IPS DF 4.7 (cell line): ENCODE data around the gene KPTN.
"Not testable (repeated sequence)": the region's sequence is repeated elsewhere in the genome, so short reads cannot be mapped to it uniquely, and the experiment has no call there.

Experiments
- DNase-seq: peaks from one replicate; pipeline ENCODE4 v3.0.0-alpha.2; 2013; ENCODE audit warnings: low spot score; ENCODE audit errors: extremely low read depth

KPTN gene

DNA sequence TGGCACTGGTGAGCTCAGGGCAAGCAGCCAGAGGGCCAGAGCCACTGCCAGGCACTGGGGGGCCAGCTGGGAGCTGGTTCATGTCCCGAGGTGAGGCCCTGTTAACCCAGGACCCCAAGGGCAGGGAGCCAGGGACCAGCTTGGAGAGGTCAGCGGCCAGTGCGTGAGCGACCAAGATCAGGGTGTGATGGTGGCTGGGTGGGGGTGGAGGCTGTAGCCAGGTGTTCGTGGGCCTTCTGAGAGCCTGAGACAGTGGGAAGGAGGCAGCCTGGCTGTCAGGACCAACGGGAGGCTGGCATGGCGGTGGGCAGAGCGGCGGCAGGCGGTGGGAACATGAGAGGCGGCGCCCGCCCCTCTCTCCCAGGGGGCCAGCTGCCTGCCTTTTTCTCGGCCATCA is 8.1 kb upstream of the KPTN start:
- DNase-seq, result no peak

DNA sequence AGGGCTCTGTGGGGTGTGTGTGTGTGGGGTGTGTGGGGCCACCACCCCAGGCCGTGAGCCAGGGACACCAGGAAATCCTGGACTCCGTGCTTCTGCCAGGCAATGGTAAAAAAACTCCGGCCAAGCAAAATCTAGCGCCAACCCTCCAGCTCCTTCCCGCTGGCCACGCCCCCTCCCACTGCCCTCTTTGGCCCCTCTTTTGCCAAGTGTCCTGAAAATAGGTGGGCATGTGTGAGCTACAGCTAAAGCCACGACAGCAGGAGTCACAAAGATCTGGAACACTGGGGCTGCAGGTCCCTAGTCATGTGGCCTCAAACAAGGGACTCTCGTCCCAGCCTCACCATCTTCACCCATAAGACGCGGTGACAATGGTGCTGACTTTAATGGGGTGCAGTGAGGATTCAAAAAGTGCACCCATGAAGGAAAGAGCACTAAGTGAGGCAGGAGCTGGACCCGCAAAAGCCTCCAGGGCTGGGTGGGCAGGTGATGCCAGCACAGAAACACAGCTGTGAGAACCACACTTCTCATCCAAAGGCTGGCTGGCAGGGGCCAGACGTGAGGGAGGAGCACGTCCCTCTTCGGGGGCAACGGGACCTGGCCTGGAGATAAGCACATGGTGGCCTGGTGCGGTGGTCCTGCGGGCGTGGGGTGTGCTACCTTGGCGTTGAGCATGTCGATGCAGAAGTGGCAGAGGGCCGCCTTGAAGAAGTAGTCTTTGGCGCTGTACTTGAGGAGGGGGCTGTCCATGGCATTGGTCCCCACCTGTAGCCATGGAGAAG is 7.5 kb upstream of the KPTN start:
- DNase-seq, result no peak

DNA sequence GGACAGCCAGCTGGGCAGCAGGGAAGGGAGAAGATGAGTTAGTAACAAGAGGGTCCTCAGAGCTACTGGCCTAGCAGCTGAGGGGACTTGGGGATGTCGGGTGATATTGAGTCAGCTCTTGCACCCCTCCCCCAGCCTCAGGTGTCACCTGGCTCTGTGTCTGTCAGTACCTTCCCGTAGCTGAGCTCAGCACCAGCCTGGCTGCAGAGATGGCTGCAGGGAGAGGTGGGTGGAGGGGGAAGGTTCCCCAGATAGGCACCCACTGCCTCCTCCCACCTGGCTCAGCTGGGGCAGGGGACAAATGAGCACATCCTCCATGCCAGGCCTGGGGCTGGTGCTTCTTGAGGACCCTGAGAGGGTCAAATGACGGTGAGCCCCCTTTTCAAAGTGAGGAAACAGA is 6.8 kb upstream of the KPTN start:
- DNase-seq, result no peak

DNA sequence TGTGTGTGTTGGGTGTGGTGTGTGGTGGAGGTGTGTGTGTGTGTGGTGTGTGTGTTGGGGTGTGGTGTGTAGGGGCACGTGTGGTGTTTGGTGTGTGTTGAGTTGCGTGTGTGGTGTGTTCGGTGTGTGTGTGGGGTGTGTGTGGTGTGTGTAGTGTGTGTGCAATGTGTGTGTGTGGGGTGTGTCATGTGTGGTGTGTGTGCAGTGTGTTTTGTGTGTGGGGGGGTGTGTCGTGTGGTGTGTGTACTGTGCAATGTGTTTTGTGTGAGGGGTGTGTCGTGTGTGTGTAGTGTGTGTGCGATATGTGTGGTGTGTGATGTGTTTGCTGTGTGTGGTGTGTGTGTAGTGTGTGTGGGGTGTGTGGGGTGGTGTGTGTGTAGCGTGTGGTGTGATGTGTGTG is 6.0 kb upstream of the KPTN start:
- DNase-seq, result no peak

DNA sequence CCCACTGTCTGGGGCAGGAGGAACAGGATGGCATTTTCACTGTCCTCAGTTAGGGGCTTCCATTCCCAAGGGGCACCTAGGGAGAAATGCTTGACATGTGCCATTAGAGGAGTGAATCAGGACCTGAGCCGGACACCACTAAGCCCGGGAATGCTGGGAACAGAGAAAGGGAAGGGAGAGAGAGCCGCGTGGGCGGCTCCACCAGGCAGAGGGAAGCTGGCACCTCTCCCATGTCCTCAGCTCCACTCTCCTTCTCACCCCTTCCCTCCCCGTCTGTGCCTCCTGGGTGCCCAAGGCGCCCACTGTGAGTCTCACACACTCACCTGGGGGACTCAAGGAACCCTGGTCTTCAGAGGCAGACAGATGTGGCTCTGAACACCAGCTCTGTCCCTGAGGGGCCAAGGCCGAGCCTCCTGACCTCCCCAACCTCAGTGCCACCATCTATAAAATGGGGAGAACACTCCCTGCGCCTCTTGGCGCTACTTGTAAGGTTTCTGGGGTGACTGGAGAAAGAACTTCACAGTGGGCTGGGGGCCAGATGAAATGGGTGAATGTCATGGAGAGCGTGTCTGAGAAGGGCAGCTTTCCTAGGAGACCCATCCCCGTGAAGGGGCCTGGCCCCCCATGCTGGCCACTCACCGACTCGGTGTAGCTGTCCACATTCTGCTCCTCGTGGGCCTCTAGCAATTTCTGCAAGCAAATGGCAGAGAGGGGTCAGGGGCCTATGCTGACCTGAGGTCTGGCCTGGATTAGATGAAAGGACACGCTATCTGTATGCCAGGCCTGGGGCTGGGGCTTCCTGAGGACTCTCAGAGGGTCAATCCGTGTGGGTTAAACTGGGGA is 5.3 kb upstream of the KPTN start:
- no peak for DNase-seq

DNA sequence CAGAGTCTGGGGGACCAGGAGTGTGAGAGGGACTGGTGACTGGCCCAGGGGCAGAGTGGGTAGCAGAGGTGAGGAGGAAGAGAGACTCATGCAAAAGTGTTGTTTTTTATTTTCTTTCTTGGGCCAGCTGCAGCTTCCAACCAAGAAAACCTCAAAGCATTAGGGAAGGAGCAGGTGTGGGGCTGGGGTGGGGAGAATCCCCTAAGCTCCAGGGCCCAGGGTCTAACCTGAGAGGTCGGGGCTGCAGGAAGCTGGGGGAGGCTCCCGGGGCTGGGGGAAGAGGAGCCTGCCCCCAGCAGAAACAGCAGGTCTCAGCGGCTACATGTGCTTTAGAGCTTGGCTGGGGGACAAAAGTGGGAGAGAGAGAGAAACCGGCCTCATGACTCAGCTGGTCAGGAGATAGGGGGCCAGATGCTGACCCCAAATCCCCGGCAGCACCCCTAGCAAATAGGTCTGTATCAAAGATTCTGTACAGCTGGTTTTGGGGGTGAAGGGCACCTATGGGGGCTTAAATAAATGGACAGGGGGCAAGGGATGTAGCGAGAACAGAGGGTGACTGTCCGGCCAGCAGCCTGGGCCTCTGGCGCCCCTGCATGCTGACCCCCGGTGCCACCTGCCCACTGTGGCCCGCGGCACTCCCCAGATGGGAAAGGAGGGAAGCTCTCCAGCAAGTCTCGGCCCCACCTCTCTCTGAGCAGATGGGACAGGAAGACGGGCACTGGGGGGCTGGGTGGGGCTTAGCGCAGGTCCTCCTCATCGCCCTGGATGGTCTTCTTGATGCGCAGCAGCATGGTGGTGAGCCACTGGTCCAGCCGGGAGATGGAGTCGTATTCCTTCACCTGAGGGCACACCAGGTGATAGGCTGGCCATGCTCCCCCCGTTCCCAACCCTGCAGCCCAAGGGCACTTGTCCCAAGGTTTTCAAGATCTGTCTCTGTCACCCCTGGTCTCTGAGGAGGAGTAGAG is 3.8 kb upstream of the KPTN start:
- DNase-seq, result no peak

DNA sequence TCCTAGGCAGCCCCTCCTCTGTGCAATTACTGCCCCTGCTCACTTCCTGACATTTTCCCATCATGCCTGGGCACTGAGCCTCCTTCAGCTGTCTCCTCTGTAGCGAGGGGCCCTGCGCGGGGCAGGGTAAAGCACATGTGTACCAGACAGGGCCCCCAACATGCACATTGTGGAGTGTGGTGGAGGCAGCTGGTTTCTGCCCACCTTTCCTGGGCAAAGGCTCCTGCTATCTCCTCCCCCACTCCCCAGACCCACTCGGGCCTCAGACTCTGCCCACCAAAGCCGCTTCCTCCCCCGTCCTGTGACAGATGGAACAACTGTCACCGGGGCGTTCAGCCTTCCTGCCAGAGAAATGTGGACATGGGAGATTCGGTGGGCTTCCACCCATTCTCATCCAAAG is 2.9 kb upstream of the KPTN start:
- DNase-seq, result no peak

DNA sequence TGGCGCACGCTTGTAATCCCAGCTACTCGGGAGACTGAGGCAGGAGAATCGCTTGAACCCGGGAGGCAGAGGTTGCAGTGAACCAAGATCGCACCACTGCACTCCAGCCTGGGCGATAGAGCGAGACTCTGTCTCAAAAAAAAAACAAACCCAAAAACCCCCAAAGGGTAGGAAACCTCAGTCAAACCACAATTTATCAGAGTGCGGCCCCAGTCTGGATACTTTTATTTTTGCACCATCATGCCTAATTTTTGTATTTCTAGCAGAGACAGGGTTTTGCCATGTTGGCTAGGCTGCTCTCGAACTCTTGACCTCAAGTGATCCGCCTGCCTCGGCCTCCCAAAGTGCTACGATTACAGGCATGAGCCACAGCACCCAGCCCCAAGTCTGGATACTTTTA is 2.2 kb upstream of the KPTN start:
- DNase-seq, result not testable (repeated sequence)

DNA sequence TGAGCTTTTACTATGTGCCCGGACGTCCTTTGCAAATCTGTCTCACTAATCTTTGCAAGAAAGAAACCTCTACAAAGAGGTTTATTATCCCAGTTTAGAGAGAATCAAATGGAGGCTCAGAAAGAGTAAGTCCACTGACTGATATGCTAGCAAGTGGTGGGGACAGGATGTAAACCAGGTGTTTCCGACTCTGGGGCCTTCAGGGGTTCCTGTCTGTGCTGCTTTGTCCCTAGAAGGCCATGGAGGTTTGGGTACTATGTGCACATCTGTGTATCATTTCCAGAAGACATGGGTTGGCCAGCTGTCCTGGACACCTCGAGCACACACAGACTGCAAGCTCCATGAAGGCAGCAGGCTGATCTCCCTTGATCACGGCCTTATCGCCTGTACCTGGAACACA is 1.2 kb upstream of the KPTN start:
- no peak for DNase-seq

DNA sequence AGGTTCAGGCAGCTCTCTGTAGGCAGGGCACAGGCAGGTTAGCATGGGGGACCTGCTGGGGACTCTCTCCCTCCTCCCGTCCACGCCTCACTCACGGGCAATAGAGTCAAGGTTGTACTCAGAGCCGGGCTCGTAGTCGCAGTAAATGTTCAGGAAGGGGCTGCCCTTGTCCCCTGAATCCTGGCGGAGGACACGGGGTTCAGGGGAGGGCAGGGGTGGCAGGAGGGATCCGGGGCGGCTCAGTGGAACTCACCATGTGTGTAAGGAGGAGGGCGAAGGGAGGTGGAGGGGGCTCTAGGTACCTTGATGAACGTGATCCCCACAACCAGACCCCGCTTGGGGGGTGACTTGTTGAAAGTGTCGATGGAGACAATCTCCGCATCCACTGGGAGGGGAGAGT is 819 bp downstream of the KPTN start:
- no peak for DNase-seq

DNA sequence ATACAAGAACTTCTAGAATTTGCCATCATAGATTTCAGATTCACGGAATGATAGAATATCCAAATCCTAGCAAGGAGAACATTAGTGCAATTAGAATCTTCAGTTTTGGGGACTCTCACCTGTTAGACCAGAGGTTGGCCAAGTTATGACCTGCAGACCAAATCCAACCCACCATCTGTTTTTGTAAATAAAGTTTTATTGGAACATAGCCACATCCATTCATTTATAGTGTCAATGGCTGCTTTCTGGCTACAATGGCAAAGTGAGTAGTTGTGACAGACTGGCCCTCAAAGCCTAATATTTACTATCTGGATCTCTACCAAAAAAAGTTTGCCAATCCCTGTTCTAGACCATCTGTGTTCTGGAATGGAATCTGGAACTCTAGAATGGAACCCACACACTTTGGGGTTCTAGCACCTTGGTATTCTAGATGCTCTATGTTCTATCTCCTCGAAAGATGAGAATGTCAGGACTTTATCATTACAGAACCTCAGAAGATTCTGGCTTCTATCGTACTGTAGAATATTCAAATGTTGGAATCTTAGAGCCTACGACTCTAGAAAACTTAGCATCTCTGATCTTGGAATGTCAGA is 2.5 kb downstream of the KPTN start:
- no peak for DNase-seq

DNA sequence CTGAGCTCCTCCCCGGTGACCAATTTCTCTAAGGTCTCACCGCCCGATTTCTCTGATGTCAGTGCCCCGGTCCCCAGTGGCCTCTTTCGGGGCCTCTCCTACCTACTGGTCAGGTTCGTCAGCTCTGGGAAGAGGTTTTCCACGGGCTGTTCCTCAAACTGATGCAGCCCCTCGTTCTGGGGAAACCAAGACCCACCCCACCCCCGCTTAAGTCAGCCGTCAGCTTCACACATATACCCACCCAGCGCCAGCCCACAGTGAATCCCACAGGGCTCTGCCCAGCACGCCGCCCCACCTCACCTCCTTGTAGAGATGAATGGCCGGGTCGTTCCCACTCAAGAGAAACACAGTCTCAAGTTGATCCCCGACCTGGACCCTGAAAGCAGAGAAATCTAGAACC is 3.4 kb downstream of the KPTN start:
- no peak for DNase-seq

DNA sequence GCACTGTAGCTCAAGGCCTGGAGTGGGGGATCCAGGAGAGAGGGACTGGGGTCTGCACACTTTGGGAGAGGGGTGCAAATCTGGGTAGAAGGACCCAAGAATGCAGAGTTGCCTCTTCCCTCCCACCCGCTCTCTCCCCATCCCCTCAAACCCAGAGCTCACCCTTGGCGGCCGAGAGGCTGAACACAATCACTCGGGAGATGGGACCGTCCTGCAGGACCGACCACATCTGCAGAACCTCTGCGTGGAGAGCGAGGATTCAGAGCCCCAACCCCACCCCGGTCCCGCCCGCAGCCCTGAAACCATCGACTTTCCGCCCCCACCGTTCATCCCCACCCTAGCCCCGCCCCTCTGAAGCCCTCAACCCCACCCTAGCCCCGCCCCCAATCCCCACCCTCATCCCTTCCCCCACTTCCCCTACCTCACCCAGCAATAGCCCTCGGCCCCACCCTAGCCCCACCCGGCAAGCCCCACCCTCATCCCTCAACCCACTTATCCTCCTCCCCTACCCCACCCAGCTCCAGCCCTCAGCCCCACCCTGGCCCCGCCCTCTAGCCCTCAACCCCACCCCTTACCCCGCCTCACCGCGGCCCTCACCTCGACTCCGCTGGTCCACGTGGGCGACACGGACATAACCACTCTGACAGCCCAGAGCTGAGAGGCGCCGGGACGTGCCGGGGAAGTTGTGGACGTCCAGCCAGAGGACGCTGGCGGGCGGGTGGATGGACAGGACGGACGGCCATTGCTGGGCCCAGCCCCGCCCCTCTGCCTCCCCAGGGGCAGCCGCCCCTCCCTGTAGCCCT is 4.1 kb downstream of the KPTN start:
- no peak for DNase-seq

DNA sequence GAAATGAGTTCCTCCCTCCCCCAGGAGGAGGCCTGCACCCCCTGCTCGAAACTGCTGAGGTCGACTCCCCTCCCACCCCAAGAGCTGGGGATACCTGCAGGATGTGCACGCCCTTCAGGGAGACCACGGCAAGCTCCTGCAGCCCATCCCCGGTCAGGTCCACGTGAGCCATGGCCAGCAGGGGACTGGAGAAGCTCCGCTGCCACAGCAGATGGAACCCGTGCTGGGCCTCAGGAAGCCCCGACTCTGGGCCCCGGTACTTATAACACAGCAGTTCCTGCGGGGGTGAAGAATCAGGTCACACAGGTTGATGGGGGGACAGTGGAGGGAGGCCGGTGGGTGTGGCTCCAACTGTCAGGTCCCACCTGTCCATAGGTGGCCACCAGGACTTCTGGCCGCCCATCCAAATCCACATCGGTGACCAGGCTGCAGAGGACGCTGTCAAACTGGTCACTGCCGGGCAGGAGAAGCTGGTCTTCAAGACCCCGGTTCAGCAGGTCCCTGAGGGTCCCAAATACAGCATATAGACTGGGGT is 7.5 kb downstream of the KPTN start:
- DNase-seq, result no peak

DNA sequence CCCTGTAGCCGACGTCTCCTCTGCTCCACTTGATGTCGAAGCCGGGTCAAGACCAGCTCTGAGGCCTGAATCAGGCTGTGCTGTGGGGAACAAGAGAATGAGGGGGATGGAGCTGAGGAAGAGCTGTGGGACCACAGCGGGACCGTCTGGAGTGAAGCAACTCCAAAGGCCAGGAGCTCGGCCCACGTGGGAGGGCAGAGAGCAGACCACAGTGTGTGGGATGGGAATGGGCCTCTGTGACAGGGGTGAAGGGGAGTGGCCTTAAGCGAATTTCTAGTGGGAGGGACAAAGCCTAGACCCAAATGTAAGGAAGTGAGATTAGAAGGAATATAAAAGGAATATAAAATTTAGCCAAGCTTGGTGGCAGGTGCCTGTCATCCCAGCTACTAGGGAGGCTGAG is 8.6 kb downstream of the KPTN start:
- no peak for DNase-seq

DNA sequence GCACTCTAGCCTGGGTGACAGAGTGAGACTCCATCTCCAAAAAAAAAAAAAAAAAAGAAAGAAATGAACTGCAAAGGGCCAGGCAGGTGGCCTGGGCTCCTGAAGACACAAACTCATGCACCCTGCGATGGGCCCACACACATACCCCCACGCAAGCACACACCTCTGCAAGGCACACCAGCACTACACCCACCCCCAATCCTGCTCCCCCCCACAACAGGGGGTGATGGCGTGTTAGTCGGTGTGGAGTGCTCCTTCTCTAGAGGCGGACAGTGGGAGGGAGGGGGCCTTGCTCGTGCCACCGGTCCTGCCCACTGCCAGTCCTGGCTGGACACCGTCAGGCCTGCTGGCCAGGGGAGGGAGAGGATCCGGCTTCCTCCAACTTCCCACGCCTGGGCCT is 10.7 kb downstream of the KPTN start:
- no peak for DNase-seq

DNA sequence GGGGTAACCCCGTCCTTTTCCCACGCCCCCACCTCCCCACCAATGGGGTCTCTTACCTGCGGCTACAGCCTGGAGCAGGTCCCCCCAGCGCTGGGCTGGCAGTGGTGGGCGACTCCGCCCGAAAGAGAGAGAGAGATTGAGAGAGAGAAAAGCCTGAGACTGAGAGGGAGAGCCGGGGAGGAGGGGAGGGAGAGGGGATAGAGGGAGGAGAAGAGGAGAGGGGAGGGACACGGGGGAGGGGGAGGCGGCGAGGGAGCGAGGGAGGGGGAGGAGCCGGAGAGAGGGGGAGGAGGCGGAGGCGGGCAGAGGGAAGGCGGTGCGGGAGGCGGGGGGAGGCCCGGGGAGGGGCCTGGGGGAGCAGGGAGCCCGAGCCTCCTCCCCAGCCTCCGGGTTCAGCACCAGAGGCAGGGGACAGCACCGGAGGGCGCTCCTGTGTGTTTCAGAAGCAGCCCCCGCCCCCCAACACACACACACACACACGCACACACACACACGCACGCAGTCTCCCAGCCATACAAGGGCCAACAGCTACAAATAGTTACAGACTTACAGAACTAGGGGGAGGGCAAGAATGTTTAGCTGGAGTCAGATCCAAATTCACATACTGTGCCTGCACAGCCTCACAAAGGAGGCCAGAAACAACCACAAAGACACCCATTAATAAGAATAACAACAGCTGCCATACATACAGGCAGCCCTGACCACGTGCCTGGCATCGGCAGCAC is 12.1 kb downstream of the KPTN start, which contains the start of gene SLC8A2:
TSS of gene SLC8A2 (minus strand) at position 161 of the 725 bp plus-strand sequence. CDS start 5,490 bp downstream, outside the sequence.
- no peak for DNase-seq

DNA sequence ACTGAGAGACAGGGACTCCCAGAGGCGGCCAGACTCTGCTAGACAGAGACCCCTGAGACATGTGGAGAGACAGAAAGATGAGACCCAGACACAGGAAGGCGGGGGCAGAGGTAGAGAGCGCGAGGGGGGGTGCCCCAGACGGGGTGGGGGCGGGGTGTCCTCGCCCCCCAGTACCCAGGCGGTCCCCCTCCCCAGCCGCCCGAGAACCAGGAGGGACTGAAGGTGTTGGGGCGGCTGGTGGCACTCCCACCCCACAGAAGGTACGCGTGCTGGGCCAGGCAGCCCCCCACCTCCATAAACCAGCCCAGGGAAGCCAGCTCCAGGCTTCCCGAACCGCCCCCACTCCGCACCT is 12.7 kb downstream of the KPTN start:
- DNase-seq, result no peak

DNA sequence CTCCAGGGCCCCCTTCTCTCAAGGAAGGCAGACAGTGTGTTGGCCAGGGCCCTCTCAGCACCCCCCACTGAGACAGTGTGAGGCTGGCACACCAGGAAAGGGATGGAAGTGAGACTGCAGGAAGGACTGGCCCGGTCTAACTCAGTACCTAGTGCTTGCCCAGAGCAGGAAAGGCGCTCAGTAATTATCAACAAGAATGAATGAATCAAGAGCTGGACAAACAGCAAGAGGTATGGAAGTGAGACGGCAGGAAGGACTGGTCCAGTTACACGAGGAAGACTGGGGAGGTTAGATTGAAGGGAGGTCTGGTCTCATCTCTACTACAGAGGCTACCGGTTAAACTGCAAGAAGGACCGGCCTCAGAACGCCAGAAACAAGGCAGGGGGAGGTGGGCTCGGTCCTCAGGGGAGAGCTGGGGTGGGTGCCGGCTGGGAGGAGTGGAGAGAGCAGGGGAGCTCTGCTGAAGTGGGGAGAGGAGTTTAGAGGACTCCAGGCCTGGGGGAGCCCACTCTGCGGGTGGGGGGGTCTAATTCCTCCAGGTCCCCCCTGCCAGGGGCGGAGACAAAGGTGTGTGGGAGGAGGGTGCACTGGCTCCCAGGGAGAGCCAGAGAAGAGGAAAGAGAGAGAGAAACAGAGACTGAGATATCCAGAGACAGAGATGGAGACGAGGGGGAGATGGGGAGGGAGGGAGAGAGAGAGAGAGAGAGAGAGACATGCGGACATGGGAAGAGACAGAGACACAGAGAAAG is 13.4 kb downstream of the KPTN start:
- no peak for DNase-seq
